Panc1 (cell line): ENCODE data around the gene PSMC6. TPM values are rescaled to one million over a fixed set of nuclear protein-coding genes. Genes with fewer than 3 reads are reported as not detected.

ENCODE experiments used
- ATAC-seq: fragments of 200-7000 bp; cut with Tn5 transposase; 2 replicates; pipeline ENCODE4 v1.9.1; 2020; ENCODE audit warnings: mild to moderate bottlenecking, moderate library complexity
- BruUV-seq: library from RNA; stranded (reverse); fragments of 400-500 nt; replicated peaks from 2 replicates; lab custom pipeline; 2021; lab: Mats Ljungman, UMichigan
- CTCF ChIA-PET: fragments of 300-600 bp; sonication (Branson Sonifier 250); formaldehyde crosslinking; loops from one replicate; lab custom pipeline; 2022; ENCODE audit warnings: antibody characterized with exemption; lab: Charles Lee
- POLR2A ChIA-PET: fragments of 300-600 bp; sonication (Branson Sonifier 250); formaldehyde crosslinking; loops from one replicate; lab custom pipeline; 2022; ENCODE audit warnings: antibody characterized with exemption; lab: Charles Lee
- DNase-seq: peaks from one replicate; pipeline ENCODE4 v3.0.0-alpha.2; 2010; ENCODE audit warnings: low read depth, low spot score
- H3K27ac ChIP-seq: 2 replicates; pipeline ENCODE4 v1.5.1; 2011; ENCODE audit warnings: mild to moderate bottlenecking, low read length, inconsistent platforms
- H3K27me3 ChIP-seq: fragments of 200-500 bp; sonication (Bioruptor generic); 2 replicates; pipeline ENCODE4 v1.6.0; 2014; ENCODE audit warnings: low read length, inconsistent platforms; ENCODE audit not compliant: control insufficient read depth, insufficient read depth
- H3K36me3 ChIP-seq: fragments of 200-500 bp; sonication (Bioruptor generic); 2 replicates; pipeline ENCODE4 v1.5.1; 2014; ENCODE audit warnings: inconsistent platforms, mild to moderate bottlenecking, low read length, moderate library complexity; ENCODE audit not compliant: control insufficient read depth, insufficient read depth
- H3K4me1 ChIP-seq: 2 replicates; pipeline ENCODE4 v1.5.1; 2011; ENCODE audit warnings: inconsistent platforms, mild to moderate bottlenecking, low read length, moderate library complexity; ENCODE audit not compliant: control insufficient read depth, insufficient read depth
- H3K4me3 ChIP-seq, 2 experiments: 2 replicates each; pipeline ENCODE4 v1.5.1; 2011 to 2012; ENCODE audit warnings: low read depth in 2 of 2, low read length in 2 of 2, mild to moderate bottlenecking in 2 of 2, inconsistent platforms in 1 of 2, moderate library complexity in 1 of 2
- H3K9me3 ChIP-seq: fragments of 200-500 bp; sonication (Bioruptor generic); 2 replicates; pipeline ENCODE4 v1.5.1; 2014; ENCODE audit warnings: low read depth, mild to moderate bottlenecking, inconsistent platforms, low read length, moderate library complexity; ENCODE audit not compliant: control insufficient read depth, insufficient read depth
- POLR2AphosphoS5 ChIP-seq: IDR thresholded peaks from 2 replicates; pipeline ENCODE4 v1.6.1; 2012; ENCODE audit warnings: mild to moderate bottlenecking, low read depth, low read length, moderate library complexity
- SIN3A ChIP-seq: IDR thresholded peaks from 2 replicates; pipeline ENCODE4 v1.6.1; 2012; ENCODE audit warnings: low read depth, mild to moderate bottlenecking, low read length, moderate library complexity, borderline replicate concordance; ENCODE audit not compliant: insufficient read depth
- TCF7L2 ChIP-seq: IDR thresholded peaks from 2 replicates; pipeline ENCODE4 v1.6.1; 2011; ENCODE audit warnings: mild to moderate bottlenecking, low read depth, low read length, inconsistent platforms
- in situ Hi-C: cut with HindIII; loops from 2 replicates; pipeline ENCODE4 v1.10.0; 2016; ENCODE audit warnings: low sequenced_read_pairs, low pct_unique_long_range_greater_than_20kb
- intact Hi-C: fragments of 100-400 bp; cut with micrococcal nuclease; formaldehyde crosslinking; loops from one replicate; pipeline ENCODE4 v1.10.0; 2022; ENCODE audit not compliant: unreplicated experiment
- total RNA-seq: library from RNA; stranded (reverse); gene quantifications from one replicate; pipeline ENCODE4 v1.2.1, GENCODE V29; 2021; ENCODE audit not compliant: unreplicated experiment
- TF ChIP-seq, protein P1 (sequence below): fragments of 450-650 bp; IDR thresholded peaks from 2 replicates; pipeline ENCODE4 v1.5.1; 2017; ENCODE audit warnings: mild to moderate bottlenecking
- TF ChIP-seq, protein P2 (sequence below), 2 experiments: IDR thresholded peaks; 2 replicates each; pipeline ENCODE4 v1.6.1; 2011 to 2012; ENCODE audit warnings: low read depth in 2 of 2, control low read depth in 1 of 2, low read length in 1 of 2, mild to moderate bottlenecking in 1 of 2, moderate library complexity in 1 of 2; ENCODE audit not compliant: insufficient read depth in 1 of 2

PSMC6 gene
- total RNA-seq, 1 experiment from 2014 or later, result 62.1 TPM

DNA sequence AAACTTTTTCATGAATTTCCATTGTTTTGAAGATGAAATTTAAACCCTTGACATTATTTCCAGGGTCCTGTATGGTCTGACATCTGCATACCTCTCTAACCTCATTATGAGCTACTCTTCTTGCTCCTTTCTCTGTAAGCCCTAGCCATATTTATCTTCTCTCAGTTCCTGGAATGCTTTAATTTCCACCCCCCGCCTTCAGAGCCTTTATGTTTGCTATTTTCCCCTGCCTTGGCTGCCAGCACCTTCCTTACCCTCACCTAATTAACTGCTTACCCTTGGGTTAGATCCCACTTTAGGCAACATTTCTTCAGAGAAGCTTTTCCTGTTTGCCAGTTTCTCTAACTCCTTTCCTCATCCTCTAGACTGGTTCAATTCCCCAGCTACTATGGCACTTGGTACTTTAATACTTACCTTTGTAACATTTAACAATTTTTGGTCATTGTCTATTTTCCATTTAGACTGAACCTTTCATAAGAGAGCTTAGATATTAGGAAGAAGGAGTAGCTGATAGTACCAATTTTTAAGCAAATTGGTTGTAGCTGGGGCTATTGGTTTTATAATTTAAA lies 29.0 kb downstream of the PSMC6 start:
- ChIA-PET CTCF (interaction anchor here (0.7 kb wide), 1 partner anchor 8 kb away, joined by 3 read pairs; no protein-coding TSS in a partner anchor), POLR2A (no interaction called here)
- TF ChIP-seq POLR2AphosphoS5, result no peak
- TF ChIP-seq, protein P1, sequence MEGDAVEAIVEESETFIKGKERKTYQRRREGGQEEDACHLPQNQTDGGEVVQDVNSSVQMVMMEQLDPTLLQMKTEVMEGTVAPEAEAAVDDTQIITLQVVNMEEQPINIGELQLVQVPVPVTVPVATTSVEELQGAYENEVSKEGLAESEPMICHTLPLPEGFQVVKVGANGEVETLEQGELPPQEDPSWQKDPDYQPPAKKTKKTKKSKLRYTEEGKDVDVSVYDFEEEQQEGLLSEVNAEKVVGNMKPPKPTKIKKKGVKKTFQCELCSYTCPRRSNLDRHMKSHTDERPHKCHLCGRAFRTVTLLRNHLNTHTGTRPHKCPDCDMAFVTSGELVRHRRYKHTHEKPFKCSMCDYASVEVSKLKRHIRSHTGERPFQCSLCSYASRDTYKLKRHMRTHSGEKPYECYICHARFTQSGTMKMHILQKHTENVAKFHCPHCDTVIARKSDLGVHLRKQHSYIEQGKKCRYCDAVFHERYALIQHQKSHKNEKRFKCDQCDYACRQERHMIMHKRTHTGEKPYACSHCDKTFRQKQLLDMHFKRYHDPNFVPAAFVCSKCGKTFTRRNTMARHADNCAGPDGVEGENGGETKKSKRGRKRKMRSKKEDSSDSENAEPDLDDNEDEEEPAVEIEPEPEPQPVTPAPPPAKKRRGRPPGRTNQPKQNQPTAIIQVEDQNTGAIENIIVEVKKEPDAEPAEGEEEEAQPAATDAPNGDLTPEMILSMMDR, result no peak
- TF ChIP-seq, protein P2, sequence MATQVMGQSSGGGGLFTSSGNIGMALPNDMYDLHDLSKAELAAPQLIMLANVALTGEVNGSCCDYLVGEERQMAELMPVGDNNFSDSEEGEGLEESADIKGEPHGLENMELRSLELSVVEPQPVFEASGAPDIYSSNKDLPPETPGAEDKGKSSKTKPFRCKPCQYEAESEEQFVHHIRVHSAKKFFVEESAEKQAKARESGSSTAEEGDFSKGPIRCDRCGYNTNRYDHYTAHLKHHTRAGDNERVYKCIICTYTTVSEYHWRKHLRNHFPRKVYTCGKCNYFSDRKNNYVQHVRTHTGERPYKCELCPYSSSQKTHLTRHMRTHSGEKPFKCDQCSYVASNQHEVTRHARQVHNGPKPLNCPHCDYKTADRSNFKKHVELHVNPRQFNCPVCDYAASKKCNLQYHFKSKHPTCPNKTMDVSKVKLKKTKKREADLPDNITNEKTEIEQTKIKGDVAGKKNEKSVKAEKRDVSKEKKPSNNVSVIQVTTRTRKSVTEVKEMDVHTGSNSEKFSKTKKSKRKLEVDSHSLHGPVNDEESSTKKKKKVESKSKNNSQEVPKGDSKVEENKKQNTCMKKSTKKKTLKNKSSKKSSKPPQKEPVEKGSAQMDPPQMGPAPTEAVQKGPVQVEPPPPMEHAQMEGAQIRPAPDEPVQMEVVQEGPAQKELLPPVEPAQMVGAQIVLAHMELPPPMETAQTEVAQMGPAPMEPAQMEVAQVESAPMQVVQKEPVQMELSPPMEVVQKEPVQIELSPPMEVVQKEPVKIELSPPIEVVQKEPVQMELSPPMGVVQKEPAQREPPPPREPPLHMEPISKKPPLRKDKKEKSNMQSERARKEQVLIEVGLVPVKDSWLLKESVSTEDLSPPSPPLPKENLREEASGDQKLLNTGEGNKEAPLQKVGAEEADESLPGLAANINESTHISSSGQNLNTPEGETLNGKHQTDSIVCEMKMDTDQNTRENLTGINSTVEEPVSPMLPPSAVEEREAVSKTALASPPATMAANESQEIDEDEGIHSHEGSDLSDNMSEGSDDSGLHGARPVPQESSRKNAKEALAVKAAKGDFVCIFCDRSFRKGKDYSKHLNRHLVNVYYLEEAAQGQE (IDR thresholded peaks at IDR 0.05; ENCODE audit: insufficient read depth in 1 of 2, low read depth in 2 of 2, low read length in 1 of 2), result no peak
- no peak for TF ChIP-seq TCF7L2
- no peak for TF ChIP-seq SIN3A
- H3K9me3 ChIP-seq, result no peaks in the 10 kb centered on the region
- BruUV-seq, result no TSS peak
- ATAC-seq (no peak), DNase-seq (no peak)
- in situ Hi-C loops, result no loop called here
- intact Hi-C loops, result no loop called here
- no peaks in the 10 kb centered on the region for H3K36me3 ChIP-seq
- H3K27ac ChIP-seq, result no peak overlapping the region
- no peaks in the 10 kb centered on the region for H3K4me1 ChIP-seq
- no peaks in the 10 kb centered on the region for H3K27me3 ChIP-seq
- H3K4me3 ChIP-seq, result no peak overlapping the region

DNA sequence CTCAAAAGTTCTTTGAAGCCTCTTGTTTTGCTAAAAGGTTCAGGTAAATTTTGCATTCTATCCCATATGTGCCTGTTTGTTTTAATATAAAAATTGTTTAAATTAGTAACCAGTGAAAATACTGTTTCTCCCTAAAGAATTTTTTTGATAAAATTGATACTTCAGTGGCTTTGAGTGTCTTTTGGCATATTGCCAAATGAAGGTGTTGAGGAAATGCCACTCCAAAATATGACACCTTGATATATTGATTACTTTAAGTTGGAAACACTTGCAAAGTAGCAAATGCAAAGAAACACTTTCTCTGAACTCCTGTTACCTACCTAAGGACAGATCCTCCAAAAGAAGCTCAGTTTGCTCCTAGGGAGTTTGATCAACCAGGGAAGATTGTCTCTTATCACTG lies 31.4 kb downstream of the PSMC6 start:
- intact Hi-C loops (no loop called here), in situ Hi-C loops (no loop called here)
- H3K27me3 ChIP-seq, result no peaks in the 10 kb centered on the region
- H3K36me3 ChIP-seq, result no peaks in the 10 kb centered on the region
- BruUV-seq, result no TSS peak
- POLR2A ChIA-PET, result no interaction called here
- DNase-seq (no peak), ATAC-seq (no peak)
- no peaks in the 10 kb centered on the region for H3K9me3 ChIP-seq
- H3K27ac ChIP-seq, result no peak overlapping the region
- H3K4me1 ChIP-seq, result no peaks in the 10 kb centered on the region
- CTCF ChIA-PET, result no interaction called here
- TF ChIP-seq, protein P2 (IDR thresholded peaks at IDR 0.05; ENCODE audit: insufficient read depth in 1 of 2, low read depth in 2 of 2, low read length in 1 of 2), result no peak
- TF ChIP-seq SIN3A (no peak), POLR2AphosphoS5 (no peak), TCF7L2 (no peak)
- TF ChIP-seq, protein P1, result no peak
- no peak overlapping the region for H3K4me3 ChIP-seq
